ENCODE results near the gene WARS2. TPM values are rescaled to one million over a fixed set of nuclear protein-coding genes. Genes with fewer than 3 reads are reported as not detected.
"Not testable (repeated sequence)": the region's sequence is repeated elsewhere in the genome, so short reads cannot be mapped to it uniquely, and the experiment has no call there.

Gene WARS2
- total RNA-seq, 2 experiments from 2014 or later = 7.0 to 11.0 TPM

DNA sequence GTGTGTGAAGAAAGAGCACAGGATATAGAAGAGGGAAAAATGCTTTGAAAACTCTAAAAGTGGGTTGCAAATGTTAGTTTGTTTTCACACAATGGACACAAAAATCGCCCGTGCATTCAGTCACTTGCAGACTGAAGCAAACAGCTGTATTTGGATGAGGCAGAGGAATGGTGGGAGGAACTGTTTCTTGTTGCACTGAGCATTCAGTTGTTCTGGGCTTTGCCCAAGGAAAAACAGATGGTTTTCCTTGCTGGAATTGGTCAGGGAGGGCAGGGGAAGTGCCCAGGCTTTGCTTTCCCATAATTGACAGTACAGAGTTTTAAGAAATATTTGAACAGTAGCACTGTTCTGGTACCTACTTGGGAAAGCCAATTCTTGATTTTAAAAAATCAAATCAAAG is 19.5 kb upstream of the WARS2 start:
- Histone ChIP-seq H3K4me1 (ENCODE audit: insufficient read depth, low read length, poor library complexity, severe bottlenecking) (no peaks in the 10 kb centered on the region), H3K9me3 (ENCODE audit: low read length) (no peaks in the 10 kb centered on the region), H3K4me3 (ENCODE audit: low read depth, low read length, poor library complexity, severe bottlenecking) (no peak overlapping the region), H3K9me2 (ENCODE audit: insufficient read depth, low read length) (no peaks in the 10 kb centered on the region), H3K4me2 (ENCODE audit: low read length) (no peak overlapping the region), H3K79me2 (ENCODE audit: insufficient read depth, low read depth, low read length) (no peaks in the 10 kb centered on the region), H3K36me3 (ENCODE audit: insufficient read depth, low read length) (peaks cover 33% of the 10 kb centered on the region), H4K20me1 (ENCODE audit: insufficient read depth, low read length) (no peaks in the 10 kb centered on the region), H3K27ac (ENCODE audit: low read depth, low read length, poor library complexity, severe bottlenecking) (no peak overlapping the region), H2AFZ (ENCODE audit: low read length) (no peak overlapping the region)
- no TSS peak for BruUV-seq (replicated peaks)
- POLR2A ChIA-PET = no interaction called here
- TF ChIP-seq CTCF (conservative IDR thresholded peaks at IDR 0.05; ENCODE audit: low read length) (no peak), EZH2phosphoT487 (IDR thresholded peaks at IDR 0.05; ENCODE audit: borderline replicate concordance, low read depth, low read length) (no peak)
- DNase-seq (ENCODE audit: low spot score) = no peak
- intact Hi-C loops (cut with micrococcal nuclease; ENCODE audit: unreplicated experiment) = no loop called here
- CTCF ChIA-PET (ENCODE audit: unreplicated experiment) = no interaction called here

- BruUV-seq (replicated peaks) = no TSS peak
- POLR2A ChIA-PET = interaction anchor here (0.6 to 1.2 kb wide), 2 partner anchors 17 to 178 kb away, joined by 3 to 5 read pairs; no protein-coding TSS in a partner anchor
- H3K9me2 ChIP-seq (ENCODE audit: insufficient read depth, low read length) = no peaks in the 10 kb centered on the region
- no peak overlapping the region for H3K4me3 ChIP-seq (ENCODE audit: low read depth, low read length, poor library complexity, severe bottlenecking)
- CTCF ChIA-PET (ENCODE audit: unreplicated experiment) = no interaction called here
- intact Hi-C loops (cut with micrococcal nuclease; ENCODE audit: unreplicated experiment) = no loop called here
- H3K79me2 ChIP-seq (ENCODE audit: insufficient read depth, low read depth, low read length) = no peaks in the 10 kb centered on the region
- no peak for DNase-seq (ENCODE audit: low spot score)
- H3K4me1 ChIP-seq (ENCODE audit: insufficient read depth, low read length, poor library complexity, severe bottlenecking) = no peaks in the 10 kb centered on the region
- H2AFZ ChIP-seq (ENCODE audit: low read length) = no peak overlapping the region
- no peaks in the 10 kb centered on the region for H3K9me3 ChIP-seq (ENCODE audit: low read length)
- H4K20me1 ChIP-seq (ENCODE audit: insufficient read depth, low read length) = no peaks in the 10 kb centered on the region
- no peak overlapping the region for H3K27ac ChIP-seq (ENCODE audit: low read depth, low read length, poor library complexity, severe bottlenecking)
- H3K36me3 ChIP-seq (ENCODE audit: insufficient read depth, low read length) = peaks cover 33% of the 10 kb centered on the region
- TF ChIP-seq CTCF (conservative IDR thresholded peaks at IDR 0.05; ENCODE audit: low read length) (no peak), EZH2phosphoT487 (IDR thresholded peaks at IDR 0.05; ENCODE audit: borderline replicate concordance, low read depth, low read length) (no peak)
- H3K4me2 ChIP-seq (ENCODE audit: low read length) = no peak overlapping the region
Observed at GRCh38 chr1:119159111-119159510, 18.7 kb upstream of the WARS2 start.

GRCh38 chr1:119156761-119157160 is 16.3 kb upstream of the WARS2 start:
- H3K4me1 ChIP-seq (ENCODE audit: insufficient read depth, low read length, poor library complexity, severe bottlenecking); H3K27ac ChIP-seq (ENCODE audit: low read depth, low read length, poor library complexity, severe bottlenecking); CTCF ChIA-PET (ENCODE audit: unreplicated experiment); intact Hi-C loops (cut with micrococcal nuclease; ENCODE audit: unreplicated experiment); H3K9me3 ChIP-seq (ENCODE audit: low read length); BruUV-seq (replicated peaks); DNase-seq (ENCODE audit: low spot score); H3K9me2 ChIP-seq (ENCODE audit: insufficient read depth, low read length); H3K4me3 ChIP-seq (ENCODE audit: low read depth, low read length, poor library complexity, severe bottlenecking); H3K79me2 ChIP-seq (ENCODE audit: insufficient read depth, low read depth, low read length); H3K4me2 ChIP-seq (ENCODE audit: low read length); POLR2A ChIA-PET; H2AFZ ChIP-seq (ENCODE audit: low read length); H4K20me1 ChIP-seq (ENCODE audit: insufficient read depth, low read length): not testable (repeated sequence)
- H3K36me3 ChIP-seq (ENCODE audit: insufficient read depth, low read length) = peaks cover 23% of the 10 kb centered on the region

DNA sequence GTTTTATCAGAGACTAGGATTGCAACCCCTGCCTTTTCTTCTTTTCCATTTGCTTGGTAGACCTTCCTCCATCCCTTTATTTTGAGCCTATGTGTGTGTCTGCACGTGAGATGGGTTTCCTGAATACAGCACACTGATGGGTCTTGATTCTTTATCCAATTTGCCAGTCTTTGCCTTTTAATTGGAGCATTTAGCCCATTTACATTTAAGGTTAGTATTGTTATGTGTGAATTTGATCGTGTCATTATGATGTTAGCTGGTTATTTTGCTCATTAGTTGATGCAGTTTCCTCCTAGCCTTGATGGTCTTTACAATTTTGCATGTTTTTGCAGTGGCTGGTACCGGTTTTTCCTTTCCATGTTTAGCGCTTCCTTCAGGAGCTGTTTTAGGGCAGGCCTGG is 14.6 kb upstream of the WARS2 start:
- H3K4me3 ChIP-seq (ENCODE audit: low read depth, low read length, poor library complexity, severe bottlenecking); H4K20me1 ChIP-seq (ENCODE audit: insufficient read depth, low read length); BruUV-seq (replicated peaks); intact Hi-C loops (cut with micrococcal nuclease; ENCODE audit: unreplicated experiment); H3K4me2 ChIP-seq (ENCODE audit: low read length); DNase-seq (ENCODE audit: low spot score); H2AFZ ChIP-seq (ENCODE audit: low read length); CTCF ChIA-PET (ENCODE audit: unreplicated experiment); H3K9me2 ChIP-seq (ENCODE audit: insufficient read depth, low read length); H3K4me1 ChIP-seq (ENCODE audit: insufficient read depth, low read length, poor library complexity, severe bottlenecking); H3K27ac ChIP-seq (ENCODE audit: low read depth, low read length, poor library complexity, severe bottlenecking); H3K9me3 ChIP-seq (ENCODE audit: low read length); H3K79me2 ChIP-seq (ENCODE audit: insufficient read depth, low read depth, low read length); POLR2A ChIA-PET: not testable (repeated sequence)
- H3K36me3 ChIP-seq (ENCODE audit: insufficient read depth, low read length) = peaks cover 23% of the 10 kb centered on the region
